NCI-H2227 treated with DMSO at 0.1 percent for 48 hours (cell line): Measurements from ENCODE around the gene NCOR2.
A peak's percentile ranks its signal among the peaks of the same experiment; 100 is the strongest.

Experiments used
- DNase-seq: peaks from one replicate; lab custom pipeline; 2025; lab: John Stamatoyannopoulos, UW

The NCOR2 gene

DNA sequence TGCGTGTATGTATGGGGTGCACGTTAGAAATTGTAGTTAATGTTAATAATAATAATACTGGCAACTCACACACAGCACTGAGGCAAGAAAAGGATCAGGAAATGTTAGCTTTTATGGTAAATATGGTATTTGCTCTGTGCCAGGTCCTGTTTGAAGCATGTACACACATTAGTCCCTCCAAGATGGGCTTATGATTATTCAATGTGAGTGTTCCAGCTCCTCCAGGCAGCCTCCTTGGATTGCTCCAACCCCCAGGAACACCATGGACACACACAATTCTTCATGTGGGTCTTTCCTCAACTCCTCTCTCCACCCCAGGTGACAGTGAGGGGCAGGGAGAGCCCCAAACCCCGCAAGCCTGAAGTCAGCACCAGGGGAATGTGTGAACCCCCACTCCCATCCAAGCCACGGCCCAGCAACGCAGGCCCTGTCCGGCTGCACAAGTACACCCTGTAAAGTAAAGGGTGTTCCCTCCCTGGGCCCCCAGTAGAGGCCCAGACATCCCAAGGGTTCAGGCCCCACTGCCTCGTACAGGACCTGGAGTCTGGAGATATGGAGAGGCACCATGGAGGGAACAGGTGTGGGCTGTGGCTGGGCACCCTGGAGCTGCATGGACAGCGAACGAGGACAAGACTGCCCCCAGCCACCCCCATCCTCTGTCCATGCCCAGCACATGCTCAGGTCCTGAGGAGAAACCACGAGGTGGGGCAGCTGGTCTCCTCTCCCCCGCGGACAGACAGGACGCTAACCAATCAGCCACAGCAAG is 41.3 kb downstream of the NCOR2 start:
- DNase-seq: no peak

DNA sequence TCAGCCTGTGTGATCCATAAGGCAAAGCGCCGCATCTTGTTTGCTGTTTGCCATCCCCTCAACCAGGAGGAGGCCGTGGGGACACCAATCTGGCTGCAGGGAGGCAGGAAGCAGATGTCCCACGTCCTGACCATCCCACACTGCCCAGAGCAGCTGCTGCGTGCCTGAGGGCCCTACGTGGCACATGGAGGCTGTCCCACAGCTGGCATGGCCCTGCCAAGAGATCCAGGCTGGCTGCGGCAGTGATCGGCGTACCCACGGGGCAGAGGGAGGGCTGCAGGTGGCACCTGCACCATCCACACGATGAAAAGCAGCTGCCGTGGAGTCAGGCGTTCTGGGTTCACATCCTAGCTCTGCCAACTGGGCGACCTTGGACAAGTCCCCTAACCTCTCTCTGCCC is 42.0 kb downstream of the NCOR2 start:
- DNase-seq: no peak

DNA sequence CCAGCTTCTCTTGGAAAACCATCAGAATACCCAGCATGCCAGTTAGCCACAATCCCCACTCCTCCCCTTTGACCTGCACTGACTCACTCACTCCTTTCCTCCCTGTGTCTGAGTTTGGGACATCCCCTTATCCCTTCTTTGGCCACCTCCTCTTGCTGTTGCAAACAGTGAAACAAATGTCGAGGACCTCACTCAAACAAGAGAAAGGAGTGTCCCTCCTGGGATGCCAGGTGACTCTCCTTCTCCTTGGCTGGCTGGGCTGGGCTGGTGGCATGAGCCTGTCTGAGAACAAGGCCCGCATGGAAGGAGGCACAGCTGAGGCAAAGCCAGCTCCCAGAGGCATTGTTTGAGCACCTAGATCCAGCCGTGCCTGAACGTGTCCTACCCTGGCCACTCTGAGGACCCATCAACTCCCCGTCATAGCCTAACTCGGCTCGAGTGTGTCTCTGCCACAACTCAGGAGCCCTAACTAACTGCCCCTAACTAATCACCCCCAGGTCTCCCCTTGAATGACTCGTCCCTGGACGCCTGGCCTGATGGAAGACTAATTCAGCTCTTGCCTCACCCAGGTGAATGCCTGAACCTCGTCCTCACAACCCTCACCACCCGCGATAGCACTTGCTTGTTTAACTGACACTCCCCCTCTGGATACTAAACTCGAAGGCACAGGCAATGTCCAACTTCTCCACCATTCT is 43.0 kb downstream of the NCOR2 start:
- no peak for DNase-seq

DNA sequence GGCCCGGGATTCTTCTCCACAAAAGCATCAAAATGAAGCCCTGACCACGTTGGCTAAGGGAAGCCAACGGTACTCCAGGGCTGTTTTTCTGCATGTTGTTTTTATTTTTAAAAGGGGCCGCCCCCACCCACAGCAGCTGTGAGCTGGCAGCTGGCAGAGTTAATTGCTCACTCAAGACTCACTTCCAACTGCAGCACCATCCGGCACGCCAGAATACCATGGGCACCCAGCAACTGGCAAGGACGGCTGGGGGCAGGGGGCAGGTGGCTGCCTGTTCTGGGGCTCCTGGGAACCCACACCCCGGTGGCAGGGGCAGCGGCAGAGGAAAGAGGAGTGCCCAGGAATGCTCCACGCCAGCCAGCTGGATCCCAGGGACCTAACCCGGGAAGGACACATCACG is 44.3 kb downstream of the NCOR2 start:
- peak; percentile 6 for DNase-seq

DNA sequence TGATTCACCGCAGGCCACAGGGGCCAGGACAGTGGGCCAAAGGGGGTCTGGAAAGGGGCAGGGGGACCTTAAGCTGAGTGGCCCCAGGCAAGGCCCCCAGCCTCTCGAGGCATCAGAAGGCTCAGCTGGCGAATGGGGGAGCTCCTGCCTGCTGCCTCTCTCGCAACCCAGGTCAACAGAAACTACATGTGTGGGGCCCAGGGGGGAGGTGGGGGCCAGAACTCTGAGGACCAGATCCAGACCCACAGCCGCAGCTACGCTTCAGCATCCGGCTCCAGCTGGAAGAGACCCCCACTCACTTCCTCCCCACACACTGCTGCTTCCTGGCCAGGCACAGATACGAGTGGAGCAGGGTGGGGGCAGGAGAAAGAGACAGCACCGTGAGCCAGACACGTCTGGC is 46.5 kb downstream of the NCOR2 start:
- no peak for DNase-seq

DNA sequence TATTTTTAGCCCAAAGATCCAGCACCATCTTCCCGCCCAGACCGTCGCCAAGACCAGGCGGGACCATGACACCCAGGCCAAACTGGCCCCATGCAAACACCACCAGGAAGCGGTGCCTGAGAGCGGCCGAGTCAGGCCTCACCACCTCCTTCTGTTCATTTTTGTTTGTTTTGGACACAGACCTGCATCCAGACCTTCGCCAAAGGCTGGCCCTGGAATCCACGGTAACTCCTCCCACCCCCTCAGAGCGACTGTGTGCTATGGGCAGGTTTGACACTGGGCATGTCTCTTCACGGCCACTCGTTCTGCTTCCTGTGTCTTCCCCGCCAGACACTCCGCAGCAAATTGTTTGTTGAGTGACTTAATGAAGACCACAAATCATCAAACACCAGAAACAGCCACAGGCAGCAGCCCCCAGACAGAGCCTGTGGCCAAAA is 47.1 kb downstream of the NCOR2 start:
- no peak for DNase-seq

DNA sequence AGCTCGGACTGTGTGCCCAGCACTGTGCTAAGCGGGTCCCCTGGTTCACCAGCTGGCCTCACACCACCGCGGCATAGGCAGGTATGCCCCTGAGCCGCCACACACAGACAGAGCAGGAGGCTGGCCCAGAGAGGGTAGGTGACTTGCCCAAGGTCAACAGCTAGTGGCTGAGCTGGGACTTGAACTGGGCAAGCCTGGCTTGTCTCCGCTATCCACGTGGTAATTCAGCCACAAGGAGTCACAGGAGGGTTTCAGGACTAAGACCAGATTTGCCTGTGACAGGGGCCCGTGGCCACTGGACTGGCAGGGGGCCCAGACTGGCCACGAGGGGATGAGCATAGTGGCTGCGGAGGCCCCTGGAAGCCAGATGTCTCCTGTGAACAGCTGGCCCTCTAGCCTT is 47.7 kb downstream of the NCOR2 start:
- no peak for DNase-seq

DNA sequence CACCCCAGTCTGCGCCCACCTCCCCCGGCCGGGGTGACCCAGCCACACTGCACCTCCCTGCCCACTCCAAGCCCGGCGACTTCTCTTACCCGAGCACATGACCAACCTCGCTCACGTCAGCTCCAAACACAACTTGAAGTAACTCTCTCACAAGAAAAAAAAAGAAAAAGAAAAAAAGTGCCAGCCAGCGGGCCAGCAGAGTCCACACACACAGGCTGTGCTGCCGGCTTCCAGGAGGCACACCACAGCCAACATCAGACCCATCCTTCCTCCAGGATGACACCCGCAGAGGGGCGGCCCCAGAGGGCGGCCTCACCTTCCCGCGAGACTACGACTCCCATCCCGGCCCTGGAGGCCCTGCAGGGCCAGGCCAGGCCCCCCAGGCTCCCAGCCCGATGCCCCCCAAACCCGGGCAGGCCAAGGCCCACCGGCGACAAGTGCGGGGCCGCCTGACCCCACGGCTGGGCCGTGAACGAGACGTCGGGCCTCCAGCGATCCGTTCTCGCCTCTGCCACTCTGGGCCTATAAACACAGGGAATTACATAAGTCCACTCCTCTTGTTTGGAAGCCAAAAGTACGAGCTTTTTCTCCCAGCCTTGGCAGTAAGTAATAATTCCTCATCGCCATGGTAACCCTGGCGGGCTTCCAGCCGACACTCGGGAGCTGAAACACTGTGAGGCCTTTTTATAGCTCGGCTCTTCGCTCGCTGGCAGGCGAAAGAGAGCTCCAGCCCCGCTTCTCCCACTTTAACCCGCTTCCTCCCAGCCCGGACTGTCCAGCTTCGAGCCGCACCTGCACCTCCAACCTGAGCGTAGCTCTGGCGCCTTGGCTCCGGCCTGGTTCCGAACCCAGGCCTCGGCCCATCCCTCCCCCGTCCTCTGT is 49.1 kb downstream of the NCOR2 start:
- peak; percentile 91 for DNase-seq
